Left lung (tissue), 10 donors: ENCODE results near the gene SCTR. TPM values are rescaled to one million over a fixed set of nuclear protein-coding genes. Genes with fewer than 3 reads are reported as not detected.

ENCODE experiments used
- ATAC-seq: fragments of 200-7000 bp; cut with Tn5 transposase; one replicate; pipeline ENCODE4 v1.9.1; 2020; ENCODE audit warnings: moderate library complexity
- DNase-seq, 4 donors: peaks; one replicate each; pipeline ENCODE4 v3.0.0-alpha.2; 2013 to 2020
- H3K27ac ChIP-seq, 2 donors: fragments of 200-600 bp; sonication (generic) in 1 of 2; one replicate each; pipeline versions ENCODE4 v1.5.0 to v1.8.0; 2020 to 2021
- H3K27me3 ChIP-seq, 2 donors: fragments of 200-600 bp; sonication (generic) in 1 of 2; one replicate each; pipeline versions ENCODE4 v1.5.0 to v1.8.0; 2020 to 2021
- H3K36me3 ChIP-seq, 2 donors: fragments of 200-600 bp; sonication (generic) in 1 of 2; one replicate each; pipeline versions ENCODE4 v1.5.0 to v1.8.0; 2020 to 2021
- H3K4me1 ChIP-seq, 2 donors: fragments of 200-600 bp; one replicate each; pipeline ENCODE4 v1.8.0; 2021
- H3K4me3 ChIP-seq, 2 donors: fragments of 200-600 bp; sonication (generic) in 1 of 2; one replicate each; pipeline versions ENCODE4 v1.5.0 to v1.8.0; 2020 to 2021; ENCODE audit warnings: mild to moderate bottlenecking in 1 of 2
- H3K9me3 ChIP-seq, 2 donors: fragments of 200-600 bp; sonication (generic) in 1 of 2; one replicate each; pipeline versions ENCODE4 v1.5.0 to v1.8.0; 2020 to 2021
- intact Hi-C, 2 donors: fragments of 100-400 bp; cut with DNase I; formaldehyde crosslinking; loops; one replicate each; pipeline versions ENCODE4 v1.11.2 to v1.14.2; 2022
- polyA plus RNA-seq, 6 donors: library from polyadenylated mRNA; unstranded; fragments of 120-200 nt; gene quantifications; one replicate each; pipeline ENCODE4 v1.2.1, GENCODE V29; 2013; ENCODE audit not compliant: insufficient read length in 6 of 6
- total RNA-seq, 2 donors: library from RNA; stranded (reverse); fragmentation: NEBNext Ultra II Directional; extraction: Animal tissue kit (Norgen Biotek cat#: 25700); gene quantifications; one replicate each; pipeline ENCODE4 v1.2.1, GENCODE V29; 2021
- TF ChIP-seq, protein P1 (sequence below), 2 donors: fragments of 200-600 bp; sonication (generic) in 1 of 2; IDR thresholded peaks; one replicate each; pipeline versions ENCODE4 v1.5.0 to v1.8.0; 2021; ENCODE audit warnings: antibody characterized with exemption in 2 of 2
- donor health status: DM: no; HTN: yes; CAD: no.
- donor health status: DM: no; HTN: no; CAD: no.

The SCTR gene
- total and polyA plus RNA-seq, 8 donors = 2.2 to 13.7 (median 8.0) TPM

DNA sequence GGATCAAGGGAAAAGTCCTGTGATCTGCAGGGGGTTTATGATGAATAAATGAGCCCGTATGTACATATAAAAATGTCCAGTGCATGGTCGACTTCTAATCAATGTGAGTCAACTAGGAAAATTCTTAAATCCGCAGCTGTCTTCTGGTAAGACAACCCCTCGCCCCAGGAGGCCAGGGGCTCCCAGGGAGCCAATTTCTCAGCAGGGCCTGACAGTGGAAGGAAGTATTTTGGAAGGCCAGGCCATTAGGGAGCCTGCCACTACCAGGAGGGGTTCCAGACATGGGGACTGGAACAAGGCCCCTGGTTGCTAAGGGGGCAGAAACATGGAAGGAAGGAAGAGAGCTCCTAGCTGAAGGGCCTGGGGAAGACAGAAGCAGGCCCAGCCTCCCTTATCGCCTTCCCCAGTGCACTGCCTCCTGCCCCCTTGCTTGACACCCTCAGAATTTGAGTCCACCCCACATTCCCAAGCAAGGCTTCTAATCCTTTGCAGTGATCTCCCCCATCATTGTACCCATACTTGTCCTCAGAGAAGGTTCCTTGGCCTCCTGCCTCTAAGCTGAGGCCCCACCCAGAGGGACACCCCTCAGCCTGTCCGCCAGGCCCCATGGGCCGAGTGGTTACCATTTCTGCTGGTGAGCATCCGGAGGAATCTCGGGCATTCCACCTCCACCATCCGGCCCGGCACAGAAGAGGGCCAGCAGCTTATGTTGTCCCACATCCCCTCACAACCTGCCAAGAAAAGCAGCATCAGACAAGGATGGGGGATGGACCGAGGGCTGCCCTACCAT, 45.9 kb downstream of the SCTR start:
- ATAC-seq (no peak), DNase-seq (no peak)
- no peak overlapping the region for H3K27ac ChIP-seq
- TF ChIP-seq, protein P1, sequence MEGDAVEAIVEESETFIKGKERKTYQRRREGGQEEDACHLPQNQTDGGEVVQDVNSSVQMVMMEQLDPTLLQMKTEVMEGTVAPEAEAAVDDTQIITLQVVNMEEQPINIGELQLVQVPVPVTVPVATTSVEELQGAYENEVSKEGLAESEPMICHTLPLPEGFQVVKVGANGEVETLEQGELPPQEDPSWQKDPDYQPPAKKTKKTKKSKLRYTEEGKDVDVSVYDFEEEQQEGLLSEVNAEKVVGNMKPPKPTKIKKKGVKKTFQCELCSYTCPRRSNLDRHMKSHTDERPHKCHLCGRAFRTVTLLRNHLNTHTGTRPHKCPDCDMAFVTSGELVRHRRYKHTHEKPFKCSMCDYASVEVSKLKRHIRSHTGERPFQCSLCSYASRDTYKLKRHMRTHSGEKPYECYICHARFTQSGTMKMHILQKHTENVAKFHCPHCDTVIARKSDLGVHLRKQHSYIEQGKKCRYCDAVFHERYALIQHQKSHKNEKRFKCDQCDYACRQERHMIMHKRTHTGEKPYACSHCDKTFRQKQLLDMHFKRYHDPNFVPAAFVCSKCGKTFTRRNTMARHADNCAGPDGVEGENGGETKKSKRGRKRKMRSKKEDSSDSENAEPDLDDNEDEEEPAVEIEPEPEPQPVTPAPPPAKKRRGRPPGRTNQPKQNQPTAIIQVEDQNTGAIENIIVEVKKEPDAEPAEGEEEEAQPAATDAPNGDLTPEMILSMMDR (IDR thresholded peaks at IDR 0.05) = no peak
- no peaks in the 10 kb centered on the region for H3K9me3 ChIP-seq
- H3K27me3 ChIP-seq = no peaks in the 10 kb centered on the region
- H3K4me1 ChIP-seq = peaks cover 0 to 7% of the 10 kb centered on the region in 2 donors
- no peaks in the 10 kb centered on the region for H3K36me3 ChIP-seq
- H3K4me3 ChIP-seq = no peak overlapping the region
- intact Hi-C loops = loop anchor here in 1 of 2 donors (10.0 kb wide), 1 partner anchor 74 kb away; no protein-coding TSS in a partner anchor

DNA sequence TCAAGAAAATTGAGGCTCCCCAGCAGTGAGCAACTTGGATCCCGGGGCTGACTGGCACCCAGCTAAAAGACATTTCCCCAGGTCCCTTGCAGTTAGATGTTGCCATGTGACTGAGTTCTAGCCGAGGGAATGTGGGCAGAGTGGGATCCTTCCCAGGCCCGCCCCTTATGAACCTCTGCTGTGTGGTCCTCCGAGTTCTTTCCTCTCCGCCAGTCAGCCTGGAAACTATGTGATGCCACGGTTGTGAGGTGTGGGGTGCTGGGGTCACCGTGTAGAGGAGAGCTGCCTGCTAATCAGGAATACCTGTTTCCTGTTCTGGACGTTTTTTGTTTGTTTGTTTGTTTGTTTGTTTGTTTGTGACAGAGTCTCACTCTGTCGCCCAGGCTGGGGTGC, 47.2 kb downstream of the SCTR start:
- intact Hi-C loops = loop anchor here (2.0 to 10.0 kb wide), 2 partner anchors 70 to 72 kb away; no protein-coding TSS in a partner anchor
- ATAC-seq = no peak
- no peak for DNase-seq

DNA sequence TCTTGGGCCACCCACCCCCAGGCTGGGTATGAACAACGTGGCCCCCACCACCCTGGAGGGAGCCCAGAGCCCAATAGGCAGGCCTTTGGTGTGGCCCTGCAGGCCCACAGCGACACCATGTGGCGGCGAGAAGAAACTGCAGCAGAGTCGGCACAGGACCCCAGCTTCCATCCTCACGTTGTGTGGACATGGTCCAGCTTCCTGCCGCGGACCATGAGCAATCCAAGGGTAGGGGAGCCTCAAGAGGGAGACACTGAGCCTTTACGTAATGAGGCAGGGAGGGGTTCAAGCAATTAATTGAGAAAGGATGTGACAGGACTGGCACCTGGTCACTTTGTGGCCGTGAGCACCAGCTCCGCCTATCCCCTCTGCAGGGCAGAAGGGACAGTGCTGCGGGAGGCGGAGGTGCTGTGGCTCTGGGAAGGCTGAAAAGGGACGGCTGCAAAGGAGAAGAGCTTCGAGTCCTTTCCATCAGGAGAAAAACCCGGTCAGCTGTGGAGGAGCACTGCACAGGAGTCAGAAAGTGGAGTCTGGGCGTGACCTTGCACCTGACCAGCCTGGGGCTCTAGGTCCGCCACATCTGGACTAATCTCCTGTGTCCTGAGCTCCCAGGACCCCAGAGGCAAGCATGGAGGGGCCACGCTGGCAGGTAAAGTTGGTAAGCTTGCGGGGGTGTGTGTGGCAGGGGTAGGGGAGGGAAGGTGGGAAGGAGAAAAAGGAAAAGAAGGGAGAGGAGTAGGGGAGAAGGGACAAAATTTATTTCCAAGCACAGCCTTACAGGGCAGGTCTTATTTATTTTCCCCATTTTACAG, 47.8 kb downstream of the SCTR start:
- TF ChIP-seq, protein P1 (IDR thresholded peaks at IDR 0.05) = peak; percentile 95 to 98
- Histone ChIP-seq H3K4me3 (no peak overlapping the region), H3K9me3 (no peaks in the 10 kb centered on the region), H3K27me3 (no peaks in the 10 kb centered on the region), H3K36me3 (no peaks in the 10 kb centered on the region), H3K4me1 (no peaks in the 10 kb centered on the region), H3K27ac (no peak overlapping the region)
- ATAC-seq = peak; percentile 93
- peak in 3 of 4 donors; percentile 57 to 83 (median 75) for DNase-seq
- intact Hi-C loops = loop anchor here (2.0 to 10.0 kb wide), 2 partner anchors 70 to 72 kb away; no protein-coding TSS in a partner anchor

More for the DNA sequence above, 47.2 kb downstream of the SCTR start:
- no peaks in the 10 kb centered on the region for H3K9me3 ChIP-seq
- peaks cover 0 to 3% of the 10 kb centered on the region in 2 donors for H3K4me1 ChIP-seq
- no peaks in the 10 kb centered on the region for H3K36me3 ChIP-seq
- no peak overlapping the region for H3K4me3 ChIP-seq
- TF ChIP-seq, protein P1 (IDR thresholded peaks at IDR 0.05) = no peak
- H3K27me3 ChIP-seq = no peaks in the 10 kb centered on the region
- no peak overlapping the region for H3K27ac ChIP-seq

DNA sequence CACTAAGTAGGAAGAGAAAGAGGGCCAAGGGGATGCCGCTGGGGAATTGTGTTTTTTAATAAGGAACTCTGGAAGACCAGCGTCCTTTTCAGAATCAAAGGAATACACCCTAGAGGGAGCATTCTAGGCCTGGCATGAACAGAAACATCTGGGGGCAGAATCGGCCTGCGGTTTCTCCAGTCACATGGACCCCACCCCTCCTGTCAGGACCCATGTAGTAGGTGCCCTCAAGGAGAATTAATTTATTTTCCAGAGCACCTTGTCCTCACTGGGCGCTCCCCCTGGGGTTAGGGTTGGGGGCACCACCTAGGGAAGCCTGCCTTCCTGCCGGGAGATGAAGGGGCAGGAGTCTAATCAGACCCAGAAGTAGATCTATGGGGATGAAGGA, 48.4 kb downstream of the SCTR start:
- no peak overlapping the region for H3K27ac ChIP-seq
- DNase-seq = no peak
- TF ChIP-seq, protein P1 (IDR thresholded peaks at IDR 0.05) = no peak
- H3K4me3 ChIP-seq = no peak overlapping the region
- no peaks in the 10 kb centered on the region for H3K4me1 ChIP-seq
- H3K9me3 ChIP-seq = no peaks in the 10 kb centered on the region
- H3K27me3 ChIP-seq = no peaks in the 10 kb centered on the region
- no peak for ATAC-seq
- H3K36me3 ChIP-seq = no peaks in the 10 kb centered on the region
- intact Hi-C loops = loop anchor here (2.0 to 10.0 kb wide), 2 partner anchors 69 to 71 kb away; no protein-coding TSS in a partner anchor
